GM12878 (cell line): ENCODE measurements around the gene USP12. TPM values are rescaled to one million over a fixed set of nuclear protein-coding genes. Genes with fewer than 3 reads are reported as not detected.

Experiments
- ATAC-seq: fragments of 200-7000 bp; cut with Tn5 transposase; 3 replicates; pipeline ENCODE4 v1.9.1; 2020; ENCODE audit warnings: mild to moderate bottlenecking, moderate library complexity
- BruUV-seq: library from RNA; stranded (reverse); fragments of 400-500 nt; replicated peaks from 2 replicates; lab custom pipeline; 2021; lab: Mats Ljungman, UMichigan
- CTCF ChIA-PET: fragments of 300-600 bp; sonication (Branson Sonifier 250); formaldehyde crosslinking; extraction: SDS; loops from one replicate; lab custom pipeline; 2021; ENCODE audit warnings: inconsistent platforms; lab: Yijun Ruan, JAX
- POLR2A ChIA-PET: fragments of 350-600 bp; formaldehyde crosslinking; extraction: SDS; loops from one replicate; lab custom pipeline; 2021; ENCODE audit warnings: inconsistent platforms; lab: Charles Lee
- RAD21 ChIA-PET: fragments of 300-600 bp; sonication (Branson Sonifier 250); formaldehyde crosslinking; loops from one replicate; lab custom pipeline; 2023; ENCODE audit warnings: antibody characterized with exemption; ENCODE audit not compliant: unreplicated experiment; lab: Charles Lee
- SMC1A ChIA-PET: fragments of 300-600 bp; sonication (Branson Sonifier 250); formaldehyde crosslinking; loops from one replicate; lab custom pipeline; 2023; ENCODE audit not compliant: unreplicated experiment, uncharacterized antibody; lab: Charles Lee
- DNase-seq: peaks from one replicate; pipeline ENCODE4 v3.0.0-alpha.2; 2011; ENCODE audit warnings: low read depth, low spot score
- FAIRE-seq: peaks from 3 replicates; lab custom pipeline; 2011; peaks lifted over from hg19 to GRCh38; lab: Jason Lieb, UNC
- H2AFZ ChIP-seq: 2 replicates; pipeline ENCODE4 v1.6.0; 2011; ENCODE audit warnings: low read depth, low read length, control low read depth; ENCODE audit not compliant: control insufficient read depth
- H3K27ac ChIP-seq: 2 replicates; pipeline ENCODE4 v1.5.1; 2011; ENCODE audit warnings: control low read depth; ENCODE audit not compliant: control insufficient read depth, insufficient read depth
- H3K27me3 ChIP-seq, 2 experiments: replicated peaks in 1 of 2; 2 replicates each; pipeline versions ENCODE4 v1.6.0 to v1.6.1; 2011; ENCODE audit warnings: low read length in 1 of 2; ENCODE audit not compliant: control insufficient read depth in 2 of 2, insufficient read depth in 2 of 2
- H3K36me3 ChIP-seq, 2 experiments: 2 replicates each; pipeline ENCODE4 v1.5.1; 2011; ENCODE audit warnings: low read length in 1 of 2; ENCODE audit not compliant: control insufficient read depth in 2 of 2, insufficient read depth in 2 of 2
- H3K4me1 ChIP-seq: 2 replicates; pipeline ENCODE4 v1.6.1; 2011; ENCODE audit warnings: mild to moderate bottlenecking, low read length, moderate library complexity, mixed read lengths; ENCODE audit not compliant: control insufficient read depth, insufficient read depth
- H3K4me2 ChIP-seq: 2 replicates; pipeline ENCODE4 v1.6.0; 2011; ENCODE audit warnings: control low read depth; ENCODE audit not compliant: control insufficient read depth, insufficient read depth
- H3K4me3 ChIP-seq: fragments of 200-600 bp; sonication (generic); 2 replicates; pipeline ENCODE4 v1.5.1; 2016
- H3K79me2 ChIP-seq: 2 replicates; pipeline ENCODE4 v1.6.0; 2011; ENCODE audit warnings: low read length; ENCODE audit not compliant: control insufficient read depth, insufficient read depth
- H3K9ac ChIP-seq: 2 replicates; pipeline ENCODE4 v1.8.0; 2011; ENCODE audit warnings: low read length, control low read depth, mixed read lengths; ENCODE audit not compliant: control insufficient read depth, insufficient read depth
- H3K9me3 ChIP-seq: replicated peaks from 3 replicates; pipeline ENCODE4 v1.5.1; 2011; ENCODE audit warnings: mild to moderate bottlenecking, low read length; ENCODE audit not compliant: control insufficient read depth, insufficient read depth
- H4K20me1 ChIP-seq: 2 replicates; pipeline ENCODE4 v1.6.0; 2011; ENCODE audit not compliant: control insufficient read depth, insufficient read depth
- ATF3 ChIP-seq: IDR thresholded peaks from 2 replicates; pipeline ENCODE4 v1.6.1; 2011; ENCODE audit warnings: low read depth, mild to moderate bottlenecking, low read length, moderate library complexity, borderline replicate concordance; ENCODE audit errors: extremely low read depth
- CBX3 ChIP-seq: fragments of 200-600 bp; sonication (generic); IDR thresholded peaks from 2 replicates; pipeline ENCODE4 v1.6.1; 2016; ENCODE audit warnings: low read depth, borderline replicate concordance
- CHD2 ChIP-seq: IDR thresholded peaks from 2 replicates; pipeline ENCODE4 v1.6.1; 2011; ENCODE audit warnings: low read depth, low read length, improper control_type of control experiment, borderline replicate concordance
- CREM ChIP-seq: IDR thresholded peaks from 2 replicates; pipeline ENCODE4 v1.6.1; 2014; ENCODE audit warnings: antibody characterized with exemption, low read depth
- EED ChIP-seq: sonication (generic); IDR thresholded peaks from 2 replicates; pipeline ENCODE4 v1.6.1; 2016; ENCODE audit warnings: antibody characterized with exemption, low read depth
- EGR1 ChIP-seq, 2 experiments: IDR thresholded peaks; 1 replicate in 1 of 2; 2 replicates in 1 of 2; pipeline ENCODE4 v1.6.1; 2011 to 2012; ENCODE audit warnings: low read depth in 2 of 2, low read length in 2 of 2, borderline replicate concordance in 1 of 2, mild to moderate bottlenecking in 1 of 2, moderate library complexity in 1 of 2
- HDAC6 ChIP-seq: fragments of 200-600 bp; sonication (generic); IDR thresholded peaks from one replicate; pipeline ENCODE4 v1.8.0; 2017; ENCODE audit warnings: antibody characterized with exemption; ENCODE audit not compliant: unreplicated experiment
- IRF5 ChIP-seq: fragments of 450-650 bp; IDR thresholded peaks from 2 replicates; pipeline ENCODE4 v1.6.1; 2017; ENCODE audit warnings: borderline replicate concordance
- MEF2B ChIP-seq: fragments of 450-650 bp; IDR thresholded peaks from 2 replicates; pipeline ENCODE4 v1.6.1; 2018; ENCODE audit warnings: mild to moderate bottlenecking, moderate library complexity; ENCODE audit not compliant: partially characterized antibody, poor library complexity, severe bottlenecking
- MYC ChIP-seq: IDR thresholded peaks from 2 replicates; pipeline ENCODE4 v1.6.1; 2011; ENCODE audit warnings: mild to moderate bottlenecking, low read length, moderate library complexity, inconsistent platforms; ENCODE audit not compliant: insufficient read depth, insufficient replicate concordance, insufficient read length, severe bottlenecking
- RELB ChIP-seq: fragments of 450-650 bp; IDR thresholded peaks from 2 replicates; pipeline ENCODE4 v1.6.1; 2017; ENCODE audit warnings: low read depth, mild to moderate bottlenecking, moderate library complexity
- SIX5 ChIP-seq: IDR thresholded peaks from 2 replicates; pipeline ENCODE4 v1.6.1; 2011; ENCODE audit warnings: mild to moderate bottlenecking, low read depth, low read length, moderate library complexity; ENCODE audit not compliant: severe bottlenecking
- TCF3 ChIP-seq: IDR thresholded peaks from 2 replicates; pipeline ENCODE4 v1.6.1; 2012; ENCODE audit warnings: low read depth, mild to moderate bottlenecking, low read length, borderline replicate concordance; ENCODE audit not compliant: insufficient read depth
- ZNF384 ChIP-seq: IDR thresholded peaks from 2 replicates; pipeline ENCODE4 v1.6.1; 2012; ENCODE audit warnings: low read depth, mild to moderate bottlenecking, low read length, improper control_type of control experiment, borderline replicate concordance
- ZZZ3 ChIP-seq: IDR thresholded peaks from 2 replicates; pipeline ENCODE4 v1.6.1; 2011; ENCODE audit warnings: low read depth; ENCODE audit not compliant: control insufficient read depth, insufficient read length
- WGBS: methylation state at CpG from one replicate; pipeline ENCODE4 v1.1.6; 2016; ENCODE audit warnings: low lambda C conversion rate; ENCODE audit not compliant: insufficient replicate concordance, insufficient coverage; ENCODE audit errors: missing lambda C conversion rate; 5-methylcytosine and 5-hydroxymethylcytosine counted together
- in situ Hi-C: fragments of 300-500 bp; cut with MboI; formaldehyde crosslinking; loops from 9 replicates; pipeline ENCODE4 v1.14.3; 2018; ENCODE audit warnings: mixed read lengths
- intact Hi-C: fragments of 100-400 bp; cut with micrococcal nuclease; formaldehyde crosslinking; loops from one replicate; pipeline ENCODE4 v1.14.2; 2022; ENCODE audit not compliant: unreplicated experiment
- polyA plus RNA-seq, 11 experiments: library from polyadenylated mRNA; depleted of rRNA in 4 of 11; unstranded in 6 of 11; stranded (reverse) in 5 of 11; fragments of >200 nt; fragmentation: Nextera tagmentation in 4 of 11; fragmentation: Illumina TruSeq in 1 of 11; extraction: Ambion mirVana in 4 of 11; extraction: Trizol in 1 of 11; gene quantifications; 1 replicate in 1 of 11; 2 replicates in 10 of 11; pipeline versions ENCODE4 v1.2.1 to v1.2.3, GENCODE V29; 2011 to 2016; ENCODE audit warnings: inconsistent platforms in 2 of 11, missing spikeins in 2 of 11, low read depth in 1 of 11
- total RNA-seq, 4 experiments: library from RNA; depleted of rRNA in 3 of 4; stranded (reverse); fragments of >200 nt in 3 of 4; fragmentation: Illumina TruSeq in 1 of 4; extraction: Trizol in 1 of 4; gene quantifications; 2 replicates each; pipeline versions ENCODE4 v1.2.1 to v1.2.3, GENCODE V29; 2013 to 2021

Gene USP12
- total and polyA plus RNA-seq, 10 of the 15 experiments (the other 5 are each of a cell fraction or from before 2014, with no cell fraction given) = 3.5 to 32.2 (median 24.6) TPM

- no peak for TF ChIP-seq IRF5
- TF ChIP-seq EED = no peak
- no peak for TF ChIP-seq MYC
- TF ChIP-seq MEF2B = no peak
- TF ChIP-seq SIX5 = no peak
- TF ChIP-seq EGR1 (IDR thresholded peaks at IDR 0.05; ENCODE audit: borderline replicate concordance in 1 of 2, low read depth in 2 of 2, low read length in 2 of 2) = no peak
These were observed 130.8 kb downstream of the USP12 start (continued) for GRCh38 chr13:27040826-27041108.

- WGBS = 79% methylated on average over 9 of the region's 9 CpGs
- no peak overlapping the region for H3K4me2 ChIP-seq
- no peak overlapping the region for H3K9ac ChIP-seq
- H2AFZ ChIP-seq = no peak overlapping the region
- no peak overlapping the region for H3K27ac ChIP-seq
- H3K4me1 ChIP-seq = no peaks in the 10 kb centered on the region
- H3K4me3 ChIP-seq = no peak overlapping the region
- SMC1A ChIA-PET = no interaction called here
- intact Hi-C loops = no loop called here
- in situ Hi-C loops = no loop called here
- H4K20me1 ChIP-seq = no peaks in the 10 kb centered on the region
- RAD21 ChIA-PET = no interaction called here
- ATAC-seq = no peak
- no peaks in the 10 kb centered on the region; a peak in 2 of 4 replicates for H3K27me3 ChIP-seq
- POLR2A ChIA-PET = interaction anchor here (0.6 kb wide), 1 partner anchor 1586 kb away, joined by 3 read pairs; no protein-coding TSS in a partner anchor
- FAIRE-seq = no peak
- DNase-seq = no peak
- TF ChIP-seq ATF3 = no peak
- TF ChIP-seq CREM = no peak
- TF ChIP-seq HDAC6 = no peak
- TF ChIP-seq ZNF384 = no peak
- no peak for TF ChIP-seq ZZZ3
- TF ChIP-seq TCF3 = no peak
- no peak for TF ChIP-seq CBX3
- no peak for TF ChIP-seq RELB
- TF ChIP-seq CHD2 = no peak
- TF ChIP-seq, all 136 proteins: peak for 0
- H3K9me3 ChIP-seq = no peaks in the 10 kb centered on the region
- BruUV-seq = no TSS peak
- CTCF ChIA-PET = no interaction called here
- no peaks in the 10 kb centered on the region for H3K79me2 ChIP-seq
- no peaks in the 10 kb centered on the region for H3K36me3 ChIP-seq
These were observed 132.4 kb downstream of the USP12 start for GRCh38 chr13:27039171-27039701.
